OCI-LY7 (cell line): ENCODE data around the gene NFE2L3. TPM values are rescaled to one million over a fixed set of nuclear protein-coding genes. Genes with fewer than 3 reads are reported as not detected.
"Not testable (repeated sequence)": the region's sequence is repeated elsewhere in the genome, so short reads cannot be mapped to it uniquely, and the experiment has no call there.

Experiments
- BruUV-seq: library from RNA; stranded (reverse); fragments of 400-500 nt; replicated peaks from 2 replicates; lab custom pipeline; 2021; lab: Mats Ljungman, UMichigan
- CTCF ChIA-PET: fragments of 300-600 bp; sonication (Branson Sonifier 250); formaldehyde crosslinking; loops from one replicate; lab custom pipeline; 2022; ENCODE audit warnings: antibody characterized with exemption; ENCODE audit not compliant: unreplicated experiment; lab: Charles Lee
- POLR2A ChIA-PET: fragments of 300-600 bp; sonication (Branson Sonifier 250); formaldehyde crosslinking; loops from one replicate; lab custom pipeline; 2022; ENCODE audit warnings: antibody characterized with exemption; lab: Charles Lee
- DNase-seq: peaks from one replicate; pipeline ENCODE4 v3.0.0-alpha.2; 2015; ENCODE audit warnings: low spot score
- H2AFZ ChIP-seq: fragments of 200-600 bp; sonication (generic), shearing (Covaris generic); 2 replicates; pipeline ENCODE4 v1.6.1; 2014; ENCODE audit warnings: mild to moderate bottlenecking, antibody characterized with exemption, low read length, moderate library complexity
- H3K27ac ChIP-seq: fragments of 200-600 bp; sonication (generic); 2 replicates; pipeline ENCODE4 v1.5.1; 2014; ENCODE audit warnings: mixed run types, low read depth, mild to moderate bottlenecking, moderate library complexity, low read length, inconsistent platforms; ENCODE audit not compliant: poor library complexity, severe bottlenecking
- H3K36me3 ChIP-seq: fragments of 200-600 bp; sonication (generic); 2 replicates; pipeline ENCODE4 v1.6.1; 2014; ENCODE audit warnings: mild to moderate bottlenecking, antibody characterized with exemption, low read length, moderate library complexity, mixed read lengths; ENCODE audit not compliant: insufficient read depth
- H3K4me1 ChIP-seq: fragments of 200-600 bp; sonication (generic); 2 replicates; pipeline ENCODE4 v1.5.1; 2014; ENCODE audit warnings: mild to moderate bottlenecking, low read length; ENCODE audit not compliant: insufficient read depth, poor library complexity, severe bottlenecking
- H3K4me2 ChIP-seq: fragments of 200-600 bp; sonication (generic); 2 replicates; pipeline ENCODE4 v1.6.1; 2014; ENCODE audit warnings: mild to moderate bottlenecking, low read length
- H3K4me3 ChIP-seq: fragments of 200-600 bp; sonication (generic); 2 replicates; pipeline ENCODE4 v1.5.1; 2014; ENCODE audit warnings: mild to moderate bottlenecking, low read depth, low read length; ENCODE audit not compliant: poor library complexity, severe bottlenecking
- H3K79me2 ChIP-seq: fragments of 200-600 bp; sonication (generic); 2 replicates; pipeline ENCODE4 v1.6.1; 2016; ENCODE audit warnings: low read depth, mild to moderate bottlenecking, low read length, moderate library complexity, mixed read lengths; ENCODE audit not compliant: insufficient read depth
- H3K9me2 ChIP-seq: fragments of 200-600 bp; sonication (generic); 2 replicates; pipeline ENCODE4 v1.6.1; 2016; ENCODE audit warnings: mild to moderate bottlenecking, low read length, mixed read lengths; ENCODE audit not compliant: insufficient read depth
- H3K9me3 ChIP-seq: fragments of 200-600 bp; sonication (generic); 2 replicates; pipeline ENCODE4 v1.6.1; 2014; ENCODE audit warnings: mild to moderate bottlenecking, mixed run types, low read length, mixed read lengths
- H4K20me1 ChIP-seq: fragments of 200-600 bp; sonication (generic); 2 replicates; pipeline ENCODE4 v1.6.1; 2014; ENCODE audit warnings: mild to moderate bottlenecking, antibody characterized with exemption, low read length, moderate library complexity, mixed read lengths; ENCODE audit not compliant: insufficient read depth
- EZH2phosphoT487 ChIP-seq: fragments of 200-600 bp; sonication (generic); IDR thresholded peaks from 2 replicates; pipeline ENCODE4 v1.6.1; 2018; ENCODE audit warnings: low read depth, borderline replicate concordance, mild to moderate bottlenecking, mixed run types, antibody characterized with exemption, low read length, moderate library complexity, mixed read lengths
- intact Hi-C: fragments of 100-400 bp; cut with micrococcal nuclease; formaldehyde crosslinking; loops from one replicate; pipeline ENCODE4 v1.10.0; 2022; ENCODE audit not compliant: unreplicated experiment
- total RNA-seq, 2 experiments: library from RNA; depleted of rRNA in 1 of 2; stranded (reverse); fragments of >200 nt in 1 of 2; shearing (Covaris generic) in 1 of 2; gene quantifications; 2 replicates each; pipeline ENCODE4 v1.2.3, GENCODE V29; 2014 to 2022
- TF ChIP-seq, protein P1 (sequence below): fragments of 200-600 bp; sonication (generic); conservative IDR thresholded peaks from 2 replicates; pipeline ENCODE4 v1.5.1; 2014; ENCODE audit warnings: mild to moderate bottlenecking, antibody characterized with exemption, low read length, moderate library complexity, mixed read lengths

The NFE2L3 gene
- total RNA-seq, 2 experiments from 2014 or later = 10.7 to 12.3 TPM

GRCh38 chr7:26145238-26145637, 6.8 kb upstream of the NFE2L3 start:
- no peak overlapping the region for H3K27ac ChIP-seq
- TF ChIP-seq, protein P1, sequence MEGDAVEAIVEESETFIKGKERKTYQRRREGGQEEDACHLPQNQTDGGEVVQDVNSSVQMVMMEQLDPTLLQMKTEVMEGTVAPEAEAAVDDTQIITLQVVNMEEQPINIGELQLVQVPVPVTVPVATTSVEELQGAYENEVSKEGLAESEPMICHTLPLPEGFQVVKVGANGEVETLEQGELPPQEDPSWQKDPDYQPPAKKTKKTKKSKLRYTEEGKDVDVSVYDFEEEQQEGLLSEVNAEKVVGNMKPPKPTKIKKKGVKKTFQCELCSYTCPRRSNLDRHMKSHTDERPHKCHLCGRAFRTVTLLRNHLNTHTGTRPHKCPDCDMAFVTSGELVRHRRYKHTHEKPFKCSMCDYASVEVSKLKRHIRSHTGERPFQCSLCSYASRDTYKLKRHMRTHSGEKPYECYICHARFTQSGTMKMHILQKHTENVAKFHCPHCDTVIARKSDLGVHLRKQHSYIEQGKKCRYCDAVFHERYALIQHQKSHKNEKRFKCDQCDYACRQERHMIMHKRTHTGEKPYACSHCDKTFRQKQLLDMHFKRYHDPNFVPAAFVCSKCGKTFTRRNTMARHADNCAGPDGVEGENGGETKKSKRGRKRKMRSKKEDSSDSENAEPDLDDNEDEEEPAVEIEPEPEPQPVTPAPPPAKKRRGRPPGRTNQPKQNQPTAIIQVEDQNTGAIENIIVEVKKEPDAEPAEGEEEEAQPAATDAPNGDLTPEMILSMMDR = no peak
- TF ChIP-seq EZH2phosphoT487 = no peak
- no peak for DNase-seq
- no peak overlapping the region for H3K4me2 ChIP-seq
- H3K9me2 ChIP-seq = no peaks in the 10 kb centered on the region
- no peaks in the 10 kb centered on the region for H3K4me1 ChIP-seq
- no peaks in the 10 kb centered on the region for H3K36me3 ChIP-seq
- no TSS peak for BruUV-seq
- ChIA-PET POLR2A (interaction anchor here (0.6 kb wide), 2 partner anchors 27 to 233 kb away, joined by 3 read pairs; no protein-coding TSS in a partner anchor), CTCF (no interaction called here)
- H3K4me3 ChIP-seq = no peak overlapping the region
- H2AFZ ChIP-seq = no peak overlapping the region
- H3K79me2 ChIP-seq = no peaks in the 10 kb centered on the region
- no peaks in the 10 kb centered on the region for H4K20me1 ChIP-seq
- intact Hi-C loops = no loop called here
- no peaks in the 10 kb centered on the region for H3K9me3 ChIP-seq

DNA sequence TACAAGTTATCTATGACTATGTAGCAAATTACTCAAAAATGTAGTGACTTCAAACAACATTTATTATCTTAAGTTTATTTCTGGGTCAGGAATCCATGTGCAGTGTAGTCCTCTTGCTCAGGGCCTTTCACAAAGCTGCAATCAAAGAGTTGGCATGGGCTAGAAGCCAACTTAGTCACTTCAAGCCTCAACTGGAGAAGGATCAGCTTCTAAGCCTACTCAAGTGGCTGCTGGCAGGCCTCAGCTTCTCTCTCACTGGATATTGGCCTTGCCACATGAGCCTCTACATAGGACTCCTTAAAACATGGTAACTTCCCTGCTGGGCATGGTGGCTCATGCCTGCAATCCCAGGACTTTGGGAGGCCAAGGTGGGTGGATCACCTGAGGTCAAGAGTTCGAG, 5.0 kb upstream of the NFE2L3 start:
- Histone ChIP-seq H3K4me1 (peaks cover 7% of the 10 kb centered on the region), H3K4me2 (no peak overlapping the region), H3K4me3 (no peak overlapping the region), H3K9me2 (no peaks in the 10 kb centered on the region), H4K20me1 (no peaks in the 10 kb centered on the region), H2AFZ (no peak overlapping the region), H3K9me3 (no peaks in the 10 kb centered on the region), H3K27ac (no peak overlapping the region), H3K36me3 (no peaks in the 10 kb centered on the region), H3K79me2 (no peaks in the 10 kb centered on the region)
- CTCF ChIA-PET = no interaction called here
- TF ChIP-seq EZH2phosphoT487 = no peak
- TF ChIP-seq, protein P1 = no peak
- POLR2A ChIA-PET = interaction anchor here (1.1 kb wide), 1 partner anchor 10 kb away, joined by 7 read pairs; no protein-coding TSS in a partner anchor
- DNase-seq = no peak
- intact Hi-C loops = no loop called here
- BruUV-seq = no TSS peak

- DNase-seq, intact Hi-C loops, CTCF ChIA-PET, H3K4me1 ChIP-seq, H3K4me3 ChIP-seq, H4K20me1 ChIP-seq, POLR2A ChIA-PET, H3K36me3 ChIP-seq, BruUV-seq, H3K4me2 ChIP-seq, H3K9me2 ChIP-seq, H2AFZ ChIP-seq, H3K9me3 ChIP-seq, H3K27ac ChIP-seq, H3K79me2 ChIP-seq: not testable (repeated sequence)
Observed at GRCh38 chr7:26147646-26148306, 4.2 kb upstream of the NFE2L3 start.

DNA sequence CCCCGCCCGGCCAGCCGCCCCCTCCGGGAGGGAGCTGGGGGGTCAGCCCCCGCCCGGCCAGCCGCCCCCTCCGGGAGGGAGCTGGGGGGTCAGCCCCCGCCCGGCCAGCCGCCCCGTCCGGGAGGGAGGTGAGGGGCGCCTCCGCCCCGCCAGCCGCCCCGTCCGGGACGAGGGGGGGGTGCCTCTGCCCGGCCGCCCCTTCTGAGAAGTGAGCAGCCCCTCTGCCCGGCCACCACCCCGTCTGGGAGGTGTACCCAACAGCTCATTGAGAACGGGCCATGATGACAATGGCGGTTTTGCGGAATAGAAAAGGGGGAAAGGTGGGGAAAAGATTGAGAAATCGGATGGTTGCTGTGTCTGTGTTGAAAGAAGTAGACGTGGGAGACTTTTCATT, 3.7 kb upstream of the NFE2L3 start:
- BruUV-seq, H3K9me2 ChIP-seq, intact Hi-C loops, H3K79me2 ChIP-seq, H2AFZ ChIP-seq, H3K4me2 ChIP-seq, H3K4me1 ChIP-seq, H4K20me1 ChIP-seq, H3K36me3 ChIP-seq, CTCF ChIA-PET, H3K27ac ChIP-seq, DNase-seq, POLR2A ChIA-PET, H3K4me3 ChIP-seq, H3K9me3 ChIP-seq: not testable (repeated sequence)
